SW 1271 (cell line): ENCODE measurements around the gene AAGAB.
"Not testable (repeated sequence)": the region's sequence is repeated elsewhere in the genome, so short reads cannot be mapped to it uniquely, and the experiment has no call there.

Experiments used
- DNase-seq, 2 experiments: peaks; one replicate each; lab custom pipeline; 2025; lab: John Stamatoyannopoulos, UW

AAGAB gene

GRCh38 chr15:67172172-67172571 lies 82.3 kb downstream of the AAGAB start:
- no peak for DNase-seq

GRCh38 chr15:67171471-67171870 lies 83.0 kb downstream of the AAGAB start:
- no peak for DNase-seq

GRCh38 chr15:67170143-67170925 lies 84.1 kb downstream of the AAGAB start:
- DNase-seq, result no peak

GRCh38 chr15:67168694-67169093 lies 85.8 kb downstream of the AAGAB start:
- DNase-seq, result no peak

GRCh38 chr15:67167091-67167490 lies 87.4 kb downstream of the AAGAB start:
- no peak for DNase-seq

- no peak for DNase-seq
Observed at GRCh38 chr15:67166280-67167009, 88.0 kb downstream of the AAGAB start.

GRCh38 chr15:67165254-67166253 lies 88.9 kb downstream of the AAGAB start:
- DNase-seq, result no peak

- no peak for DNase-seq
Observed at GRCh38 chr15:67164811-67165253, 89.6 kb downstream of the AAGAB start.

- no peak for DNase-seq
Observed at GRCh38 chr15:67164401-67164791, 90.1 kb downstream of the AAGAB start.

- DNase-seq, result no peak
Observed at GRCh38 chr15:67163180-67163579, 91.3 kb downstream of the AAGAB start.

- no peak for DNase-seq
Observed at GRCh38 chr15:67161881-67162280, 92.6 kb downstream of the AAGAB start.

- DNase-seq, result no peak
Observed at GRCh38 chr15:67161412-67161811, 93.0 kb downstream of the AAGAB start.

- DNase-seq, result no peak
Observed at GRCh38 chr15:67158367-67158766, 96.1 kb downstream of the AAGAB start.

GRCh38 chr15:67157521-67158252 lies 96.8 kb downstream of the AAGAB start:
- DNase-seq, result no peak

GRCh38 chr15:67156834-67157233 lies 97.6 kb downstream of the AAGAB start:
- no peak for DNase-seq

- DNase-seq, result no peak
Observed at GRCh38 chr15:67156426-67156825, 98.0 kb downstream of the AAGAB start.

GRCh38 chr15:67154249-67154648 lies 100.2 kb downstream of the AAGAB start:
- no peak for DNase-seq

GRCh38 chr15:67153044-67153443 lies 101.4 kb downstream of the AAGAB start:
- DNase-seq, result not testable (repeated sequence)

- no peak for DNase-seq
Observed at GRCh38 chr15:67152429-67152828, 102.0 kb downstream of the AAGAB start.
